Body of pancreas (tissue), 4 donors: ENCODE data around the gene CCNI2.

Source experiments
- POLR2A ChIP-seq, 3 donors: fragments of 450-650 bp; IDR thresholded peaks; one replicate each; pipeline ENCODE4 v1.6.1; 2016; ENCODE audit warnings: antibody characterized with exemption in 3 of 3, mild to moderate bottlenecking in 2 of 3
- TF ChIP-seq, protein P1 (sequence below), 7 experiments: fragments of 450-650 bp in 4 of 7; fragments of 200-600 bp in 3 of 7; sonication (generic) in 3 of 7; IDR thresholded peaks; one replicate each; pipeline ENCODE4 v1.5.1; 2016 to 2019; ENCODE audit warnings: antibody characterized with exemption in 7 of 7

DNA sequence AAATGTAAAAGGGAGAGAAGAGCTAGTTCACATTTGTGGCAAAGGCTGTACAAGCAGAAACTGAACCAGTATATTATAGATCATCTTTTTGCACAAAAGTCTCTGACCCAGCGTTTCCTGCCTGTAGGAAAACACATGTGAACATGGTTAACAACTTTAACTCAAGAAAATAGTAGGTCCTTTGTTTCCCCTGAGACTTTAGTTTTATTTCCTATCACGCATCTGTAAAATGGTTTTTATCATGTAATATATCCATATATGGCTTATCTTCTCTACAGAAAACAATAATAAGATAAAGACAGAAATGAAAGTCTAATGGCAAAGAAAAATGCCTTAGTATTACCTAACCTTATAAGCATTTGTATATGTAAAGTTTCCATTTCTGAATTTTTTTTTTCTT lies 12.5 kb upstream of the CCNI2 start:
- TF ChIP-seq POLR2A (IDR thresholded peaks at IDR 0.05) = no peak
- TF ChIP-seq, protein P1, sequence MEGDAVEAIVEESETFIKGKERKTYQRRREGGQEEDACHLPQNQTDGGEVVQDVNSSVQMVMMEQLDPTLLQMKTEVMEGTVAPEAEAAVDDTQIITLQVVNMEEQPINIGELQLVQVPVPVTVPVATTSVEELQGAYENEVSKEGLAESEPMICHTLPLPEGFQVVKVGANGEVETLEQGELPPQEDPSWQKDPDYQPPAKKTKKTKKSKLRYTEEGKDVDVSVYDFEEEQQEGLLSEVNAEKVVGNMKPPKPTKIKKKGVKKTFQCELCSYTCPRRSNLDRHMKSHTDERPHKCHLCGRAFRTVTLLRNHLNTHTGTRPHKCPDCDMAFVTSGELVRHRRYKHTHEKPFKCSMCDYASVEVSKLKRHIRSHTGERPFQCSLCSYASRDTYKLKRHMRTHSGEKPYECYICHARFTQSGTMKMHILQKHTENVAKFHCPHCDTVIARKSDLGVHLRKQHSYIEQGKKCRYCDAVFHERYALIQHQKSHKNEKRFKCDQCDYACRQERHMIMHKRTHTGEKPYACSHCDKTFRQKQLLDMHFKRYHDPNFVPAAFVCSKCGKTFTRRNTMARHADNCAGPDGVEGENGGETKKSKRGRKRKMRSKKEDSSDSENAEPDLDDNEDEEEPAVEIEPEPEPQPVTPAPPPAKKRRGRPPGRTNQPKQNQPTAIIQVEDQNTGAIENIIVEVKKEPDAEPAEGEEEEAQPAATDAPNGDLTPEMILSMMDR (IDR thresholded peaks at IDR 0.05) = no peak
